K562 (cell line): ENCODE results near the gene GCSAM. TPM values are rescaled to one million over a fixed set of nuclear protein-coding genes. Genes with fewer than 3 reads are reported as not detected.

ENCODE experiments used
- BACH1 ChIP-seq: fragments of 200-800 bp; sonication (Bioruptor generic); IDR thresholded peaks from 2 replicates; pipeline ENCODE4 v1.6.1; 2016; ENCODE audit warnings: missing genetic modification characterization, missing compliant biosample characterization
- KDM4B ChIP-seq, 2 experiments: fragments of 450-650 bp in 1 of 2; sonication (generic) in 1 of 2; IDR thresholded peaks; 2 replicates each; pipeline ENCODE4 v1.6.1; 2016 to 2017; ENCODE audit warnings: borderline replicate concordance in 2 of 2, antibody characterized with exemption in 1 of 2, low read depth in 1 of 2, mild to moderate bottlenecking in 1 of 2
- NR4A1 ChIP-seq, 2 experiments: fragments of 250-450 bp in 1 of 2; fragments of 450-650 bp in 1 of 2; sonication (Bioruptor Pico) in 1 of 2; IDR thresholded peaks; 2 replicates each; pipeline versions ENCODE4 v1.4.0 to v1.6.1; 2016 to 2020; ENCODE audit warnings: mild to moderate bottlenecking in 2 of 2, missing compliant biosample characterization in 1 of 2, missing genetic modification characterization in 1 of 2, moderate library complexity in 1 of 2
- PRDM10 ChIP-seq: fragments of 450-650 bp; IDR thresholded peaks from 2 replicates; pipeline ENCODE4 v1.6.1; 2018; ENCODE audit not compliant: partially characterized antibody
- SIN3B ChIP-seq: fragments of 450-650 bp; IDR thresholded peaks from 2 replicates; pipeline ENCODE4 v1.6.1; 2017; ENCODE audit warnings: low read depth, mild to moderate bottlenecking, moderate library complexity
- ZBTB11 ChIP-seq, 3 experiments: fragments of 200-800 bp in 1 of 3; fragments of 250-450 bp in 1 of 3; fragments of 450-650 bp in 1 of 3; sonication (Bioruptor Pico) in 1 of 3; sonication (Bioruptor generic) in 1 of 3; formaldehyde crosslinking in 1 of 3; IDR thresholded peaks; 2 replicates each; pipeline versions ENCODE4 v1.6.1 to v1.8.0; 2016 to 2022; ENCODE audit warnings: mild to moderate bottlenecking in 2 of 3, missing genetic modification characterization in 2 of 3, missing compliant biosample characterization in 1 of 3, moderate library complexity in 1 of 3
- ZNF277 ChIP-seq: fragments of 250-450 bp; sonication (Bioruptor Pico); IDR thresholded peaks from 2 replicates; pipeline ENCODE4 v1.8.0; 2022; ENCODE audit warnings: inconsistent platforms, mild to moderate bottlenecking, moderate library complexity, borderline replicate concordance
- ZNF699 ChIP-seq: fragments of 250-450 bp; sonication (Bioruptor Pico); IDR thresholded peaks from 2 replicates; pipeline ENCODE4 v1.8.0; 2021; ENCODE audit warnings: mild to moderate bottlenecking, moderate library complexity; ENCODE audit not compliant: insufficient replicate concordance
- polyA plus RNA-seq, 8 experiments: library from polyadenylated mRNA; depleted of rRNA in 4 of 8; stranded (reverse) in 5 of 8; unstranded in 3 of 8; fragments of >200 nt; fragmentation: Nextera tagmentation in 2 of 8; fragmentation: Illumina TruSeq in 1 of 8; extraction: Ambion mirVana in 2 of 8; extraction: Trizol in 1 of 8; gene quantifications; 2 replicates each; pipeline versions ENCODE4 v1.2.1 to v1.2.3, GENCODE V29; 2011 to 2014; ENCODE audit warnings: inconsistent platforms in 1 of 8, missing spikeins in 1 of 8
- total RNA-seq, 7 experiments: library from RNA; depleted of rRNA in 6 of 7; stranded (reverse); fragments of >200 nt in 6 of 7; fragmentation: Illumina TruSeq in 2 of 7; extraction: Trizol in 2 of 7; gene quantifications; 2 replicates each; pipeline versions ENCODE4 v1.2.1 to v1.2.3, GENCODE V29; 2011 to 2021; ENCODE audit warnings: low replicate concordance in 1 of 7
- TF ChIP-seq, protein P1 (sequence below): fragments of 250-450 bp; sonication (Bioruptor Pico); IDR thresholded peaks from 2 replicates; pipeline ENCODE4 v1.4.0; 2020; ENCODE audit warnings: mild to moderate bottlenecking, moderate library complexity, borderline replicate concordance
- TF ChIP-seq, protein P2 (sequence below): fragments of 450-650 bp; formaldehyde crosslinking; IDR thresholded peaks from 2 replicates; pipeline ENCODE4 v1.4.0; 2020; ENCODE audit warnings: mild to moderate bottlenecking, moderate library complexity
- TF ChIP-seq, protein P3 (sequence below): fragments of 450-650 bp; conservative IDR thresholded peaks from 2 replicates; pipeline ENCODE4 v1.6.1; 2016; ENCODE audit warnings: missing genetic modification characterization, low read depth, mild to moderate bottlenecking, control low read depth, missing compliant biosample characterization

GCSAM gene
- total and polyA plus RNA-seq, 9 of the 15 experiments (the other 6 are each of a cell fraction or from before 2014, with no cell fraction given): 0.10 TPM; not detected in 8

- TF ChIP-seq PRDM10: no peak
- no peak for TF ChIP-seq NR4A1 (CRISPR knock-in tag; IDR thresholded peaks at IDR 0.05)
- no peak for TF ChIP-seq NR4A1 (tag; IDR thresholded peaks at IDR 0.05)
- TF ChIP-seq SIN3B: no peak
- TF ChIP-seq, protein P1, sequence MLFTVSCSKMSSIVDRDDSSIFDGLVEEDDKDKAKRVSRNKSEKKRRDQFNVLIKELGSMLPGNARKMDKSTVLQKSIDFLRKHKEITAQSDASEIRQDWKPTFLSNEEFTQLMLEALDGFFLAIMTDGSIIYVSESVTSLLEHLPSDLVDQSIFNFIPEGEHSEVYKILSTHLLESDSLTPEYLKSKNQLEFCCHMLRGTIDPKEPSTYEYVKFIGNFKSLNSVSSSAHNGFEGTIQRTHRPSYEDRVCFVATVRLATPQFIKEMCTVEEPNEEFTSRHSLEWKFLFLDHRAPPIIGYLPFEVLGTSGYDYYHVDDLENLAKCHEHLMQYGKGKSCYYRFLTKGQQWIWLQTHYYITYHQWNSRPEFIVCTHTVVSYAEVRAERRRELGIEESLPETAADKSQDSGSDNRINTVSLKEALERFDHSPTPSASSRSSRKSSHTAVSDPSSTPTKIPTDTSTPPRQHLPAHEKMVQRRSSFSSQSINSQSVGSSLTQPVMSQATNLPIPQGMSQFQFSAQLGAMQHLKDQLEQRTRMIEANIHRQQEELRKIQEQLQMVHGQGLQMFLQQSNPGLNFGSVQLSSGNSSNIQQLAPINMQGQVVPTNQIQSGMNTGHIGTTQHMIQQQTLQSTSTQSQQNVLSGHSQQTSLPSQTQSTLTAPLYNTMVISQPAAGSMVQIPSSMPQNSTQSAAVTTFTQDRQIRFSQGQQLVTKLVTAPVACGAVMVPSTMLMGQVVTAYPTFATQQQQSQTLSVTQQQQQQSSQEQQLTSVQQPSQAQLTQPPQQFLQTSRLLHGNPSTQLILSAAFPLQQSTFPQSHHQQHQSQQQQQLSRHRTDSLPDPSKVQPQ (CRISPR knock-in tag): no peak
- no peak for TF ChIP-seq ZBTB11 (CRISPR knock-in tag; IDR thresholded peaks at IDR 0.05)
- TF ChIP-seq KDM4B (IDR thresholded peaks at IDR 0.05; ENCODE audit: borderline replicate concordance in 2 of 2, low read depth in 1 of 2): no peak
- TF ChIP-seq ZNF699 (CRISPR knock-in tag): no peak
- TF ChIP-seq BACH1 (tag): no peak
- TF ChIP-seq ZNF277: no peak
- TF ChIP-seq, protein P2, sequence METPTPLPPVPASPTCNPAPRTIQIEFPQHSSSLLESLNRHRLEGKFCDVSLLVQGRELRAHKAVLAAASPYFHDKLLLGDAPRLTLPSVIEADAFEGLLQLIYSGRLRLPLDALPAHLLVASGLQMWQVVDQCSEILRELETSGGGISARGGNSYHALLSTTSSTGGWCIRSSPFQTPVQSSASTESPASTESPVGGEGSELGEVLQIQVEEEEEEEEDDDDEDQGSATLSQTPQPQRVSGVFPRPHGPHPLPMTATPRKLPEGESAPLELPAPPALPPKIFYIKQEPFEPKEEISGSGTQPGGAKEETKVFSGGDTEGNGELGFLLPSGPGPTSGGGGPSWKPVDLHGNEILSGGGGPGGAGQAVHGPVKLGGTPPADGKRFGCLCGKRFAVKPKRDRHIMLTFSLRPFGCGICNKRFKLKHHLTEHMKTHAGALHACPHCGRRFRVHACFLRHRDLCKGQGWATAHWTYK (CRISPR knock-in tag): no peak
- TF ChIP-seq, protein P3, sequence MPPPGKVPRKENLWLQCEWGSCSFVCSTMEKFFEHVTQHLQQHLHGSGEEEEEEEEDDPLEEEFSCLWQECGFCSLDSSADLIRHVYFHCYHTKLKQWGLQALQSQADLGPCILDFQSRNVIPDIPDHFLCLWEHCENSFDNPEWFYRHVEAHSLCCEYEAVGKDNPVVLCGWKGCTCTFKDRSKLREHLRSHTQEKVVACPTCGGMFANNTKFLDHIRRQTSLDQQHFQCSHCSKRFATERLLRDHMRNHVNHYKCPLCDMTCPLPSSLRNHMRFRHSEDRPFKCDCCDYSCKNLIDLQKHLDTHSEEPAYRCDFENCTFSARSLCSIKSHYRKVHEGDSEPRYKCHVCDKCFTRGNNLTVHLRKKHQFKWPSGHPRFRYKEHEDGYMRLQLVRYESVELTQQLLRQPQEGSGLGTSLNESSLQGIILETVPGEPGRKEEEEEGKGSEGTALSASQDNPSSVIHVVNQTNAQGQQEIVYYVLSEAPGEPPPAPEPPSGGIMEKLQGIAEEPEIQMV: no peak
Observed at GRCh38 chr3:112116748-112117186, 16.3 kb downstream of the GCSAM start (continued).
